BLaER1 (cell line): ENCODE results near the gene CFAP300.

Experiments used
- H3K27ac ChIP-seq: shearing (Covaris generic); formaldehyde crosslinking; 2 replicates; pipeline ENCODE4 v1.8.1; 2022
- H3K27me3 ChIP-seq: shearing (Covaris generic); formaldehyde crosslinking; 2 replicates; pipeline ENCODE4 v1.8.1; 2022
- H3K36me3 ChIP-seq: shearing (Covaris generic); formaldehyde crosslinking; 2 replicates; pipeline ENCODE4 v1.8.1; 2022
- H3K4me1 ChIP-seq: shearing (Covaris generic); formaldehyde crosslinking; 2 replicates; pipeline ENCODE4 v1.8.1; 2022
- H3K4me2 ChIP-seq: shearing (Covaris generic); formaldehyde crosslinking; 2 replicates; pipeline ENCODE4 v1.8.1; 2022
- H3K4me3 ChIP-seq: shearing (Covaris generic); formaldehyde crosslinking; 2 replicates; pipeline ENCODE4 v1.8.1; 2022
- H3K9ac ChIP-seq: shearing (Covaris generic); formaldehyde crosslinking; 2 replicates; pipeline ENCODE4 v1.8.1; 2022
- H3K9me3 ChIP-seq: shearing (Covaris generic); formaldehyde crosslinking; 2 replicates; pipeline ENCODE4 v1.8.1; 2022
- H4K20me1 ChIP-seq: shearing (Covaris generic); formaldehyde crosslinking; 2 replicates; pipeline ENCODE4 v1.8.1; 2022
- Cebpa-rat ChIP-seq: shearing (Covaris generic); IDR thresholded peaks from 2 replicates; pipeline ENCODE4 v1.8.1; 2022

The CFAP300 gene

GRCh38 chr11:102047305-102047924 is at the start of gene CFAP300:
TSS of gene CFAP300 (plus strand) at chr11:102047437. CDS start at chr11:102047471, 34 bp downstream.
- H3K4me2 ChIP-seq = no peak within 1 kb of the TSS
- H3K9me3 ChIP-seq = 0 out of 2 replicates have a peak, but pooled peaks cover 5% of the 10 kb centered on the region
- no peaks in the 10 kb centered on the region for H3K4me1 ChIP-seq
- TF ChIP-seq Cebpa-rat = no peak
- H3K9ac ChIP-seq = no peak within 1 kb of the TSS
- no peaks in the 10 kb centered on the region for H4K20me1 ChIP-seq
- H3K27ac ChIP-seq = no peak within 1 kb of the TSS
- no peaks in the 10 kb centered on the region for H3K36me3 ChIP-seq
- H3K27me3 ChIP-seq = no peaks in the 10 kb centered on the region
- H3K4me3 ChIP-seq = no peak within 1 kb of the TSS

DNA sequence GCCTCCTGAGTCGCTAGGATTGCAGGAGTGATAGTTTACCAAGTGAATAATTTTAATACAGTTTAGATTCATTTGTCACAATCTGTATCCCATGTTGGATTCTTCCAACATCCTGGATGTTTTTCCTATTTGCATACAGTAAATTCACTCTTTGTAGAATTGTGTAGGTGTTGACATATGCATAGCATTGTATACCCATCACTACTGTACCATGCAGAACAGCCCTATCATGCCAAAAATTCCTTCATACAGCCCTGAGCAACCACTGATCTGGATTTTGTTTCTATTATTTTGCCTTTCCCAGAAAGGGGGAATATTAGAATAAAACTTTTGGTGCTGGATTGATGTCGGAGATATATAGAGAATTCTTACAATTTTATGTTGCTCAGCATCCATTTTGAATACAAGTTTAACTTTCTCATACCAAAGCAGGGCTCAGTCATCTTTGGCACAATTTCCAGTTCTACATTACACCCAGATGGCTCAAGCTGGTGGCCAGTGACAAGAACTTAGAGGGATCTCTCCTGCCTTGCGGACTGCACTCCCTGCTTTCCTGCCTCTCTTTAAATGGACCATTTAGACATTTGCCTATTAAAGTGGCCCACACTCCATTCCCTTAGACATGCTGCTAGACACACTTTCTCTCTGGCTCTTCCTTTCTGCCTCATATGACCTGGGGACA is 45.4 kb upstream of the CFAP300 start:
- no peak overlapping the region for H3K4me3 ChIP-seq
- H3K27ac ChIP-seq = no peak overlapping the region
- TF ChIP-seq Cebpa-rat = no peak

GRCh38 chr11:102004220-102004619 is 43.0 kb upstream of the CFAP300 start:
- no peaks in the 10 kb centered on the region for H3K9me3 ChIP-seq
- H3K27ac ChIP-seq = no peak overlapping the region
- H3K4me2 ChIP-seq = no peak overlapping the region
- H3K4me3 ChIP-seq = no peak overlapping the region
- H3K4me1 ChIP-seq = no peaks in the 10 kb centered on the region
- H3K36me3 ChIP-seq = no peaks in the 10 kb centered on the region
- TF ChIP-seq Cebpa-rat = no peak
- no peaks in the 10 kb centered on the region for H4K20me1 ChIP-seq
- H3K9ac ChIP-seq = no peak overlapping the region
- no peaks in the 10 kb centered on the region for H3K27me3 ChIP-seq

More for the DNA sequence above, 45.4 kb upstream of the CFAP300 start:
- Histone ChIP-seq H3K9me3 (no peaks in the 10 kb centered on the region), H3K36me3 (no peaks in the 10 kb centered on the region), H3K4me1 (no peaks in the 10 kb centered on the region), H3K27me3 (no peaks in the 10 kb centered on the region), H3K9ac (no peak overlapping the region), H4K20me1 (no peaks in the 10 kb centered on the region), H3K4me2 (no peak overlapping the region)

DNA sequence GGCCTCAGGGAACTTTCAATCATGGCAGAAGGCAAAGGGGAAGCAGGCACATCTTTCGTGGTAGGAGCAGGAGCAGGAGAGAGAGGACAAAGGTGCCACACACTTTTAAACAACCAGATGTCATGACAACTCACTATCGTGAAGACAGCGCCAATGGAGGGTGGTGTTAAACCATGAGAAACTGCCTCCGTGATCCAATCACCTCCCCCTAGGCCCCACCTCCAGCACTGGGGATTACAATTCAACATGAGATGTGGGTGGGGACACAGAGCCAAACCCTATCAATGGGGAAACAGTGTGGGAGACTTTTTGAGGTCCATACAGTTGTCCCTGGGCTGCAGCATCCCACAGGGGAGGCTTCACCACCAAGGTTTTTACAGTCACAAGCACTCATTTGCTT is 41.9 kb upstream of the CFAP300 start:
- no peak overlapping the region for H3K4me3 ChIP-seq
- no peak overlapping the region for H3K4me2 ChIP-seq
- H4K20me1 ChIP-seq = no peaks in the 10 kb centered on the region
- no peaks in the 10 kb centered on the region for H3K36me3 ChIP-seq
- H3K27me3 ChIP-seq = no peaks in the 10 kb centered on the region
- H3K4me1 ChIP-seq = no peaks in the 10 kb centered on the region
- TF ChIP-seq Cebpa-rat = no peak
- no peak overlapping the region for H3K27ac ChIP-seq
- no peak overlapping the region for H3K9ac ChIP-seq
- H3K9me3 ChIP-seq = no peaks in the 10 kb centered on the region

DNA sequence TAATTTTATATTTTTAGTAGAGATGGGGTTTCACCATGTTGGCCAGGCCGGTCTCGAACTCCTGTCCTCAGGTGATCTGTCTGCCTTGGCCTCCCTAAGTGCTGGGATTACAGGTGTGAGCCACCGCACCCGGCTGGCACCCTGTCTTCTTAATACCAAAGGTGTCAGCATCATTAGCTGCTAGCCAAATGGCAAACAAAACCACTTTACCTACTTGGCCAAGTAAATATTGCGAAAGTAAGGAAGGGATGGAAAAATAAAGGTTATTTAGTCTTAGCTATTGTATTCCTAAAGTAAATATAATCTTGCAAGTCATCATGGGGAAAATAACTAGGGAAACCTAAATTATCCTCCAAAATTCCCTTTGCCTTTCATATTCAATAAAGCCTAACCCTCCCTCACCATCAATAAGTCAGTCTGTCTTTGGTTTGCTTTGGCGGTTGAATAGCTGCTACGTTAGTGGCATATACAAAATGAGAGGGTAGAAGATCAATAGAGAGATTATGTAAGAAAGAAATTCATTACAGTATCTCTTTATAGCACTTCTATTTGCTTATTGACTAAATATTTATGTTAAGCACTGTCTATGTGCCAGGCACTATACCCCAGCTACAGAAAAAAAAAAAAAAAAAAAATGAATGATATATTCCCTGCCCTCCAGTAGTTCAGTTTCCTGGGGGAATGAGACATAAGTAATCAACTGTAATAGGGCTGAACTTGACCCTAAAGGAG is 40.2 kb upstream of the CFAP300 start:
- H4K20me1 ChIP-seq = no peaks in the 10 kb centered on the region
- no peaks in the 10 kb centered on the region for H3K9me3 ChIP-seq
- no peaks in the 10 kb centered on the region for H3K4me1 ChIP-seq
- H3K27ac ChIP-seq = no peak overlapping the region
- H3K4me3 ChIP-seq = no peak overlapping the region
- no peak overlapping the region for H3K9ac ChIP-seq
- no peaks in the 10 kb centered on the region for H3K27me3 ChIP-seq
- TF ChIP-seq Cebpa-rat = no peak
- no peaks in the 10 kb centered on the region for H3K36me3 ChIP-seq
- no peak overlapping the region for H3K4me2 ChIP-seq

GRCh38 chr11:102007567-102008437 is 39.4 kb upstream of the CFAP300 start:
- no peaks in the 10 kb centered on the region for H3K36me3 ChIP-seq
- TF ChIP-seq Cebpa-rat = no peak

GRCh38 chr11:102010776-102011494 is 36.3 kb upstream of the CFAP300 start:
- no peaks in the 10 kb centered on the region for H3K27me3 ChIP-seq
- H3K27ac ChIP-seq = no peak overlapping the region
- no peak overlapping the region for H3K4me3 ChIP-seq
- H3K9ac ChIP-seq = no peak overlapping the region
- TF ChIP-seq Cebpa-rat = no peak
- H3K4me2 ChIP-seq = no peak overlapping the region
- no peaks in the 10 kb centered on the region for H4K20me1 ChIP-seq
- no peaks in the 10 kb centered on the region for H3K9me3 ChIP-seq
- H3K36me3 ChIP-seq = no peaks in the 10 kb centered on the region
- no peaks in the 10 kb centered on the region for H3K4me1 ChIP-seq

More at GRCh38 chr11:102007567-102008437, 39.4 kb upstream of the CFAP300 start:
- no peaks in the 10 kb centered on the region for H3K9me3 ChIP-seq
- no peak overlapping the region for H3K4me2 ChIP-seq
- H3K27me3 ChIP-seq = no peaks in the 10 kb centered on the region
- no peaks in the 10 kb centered on the region for H4K20me1 ChIP-seq
- no peak overlapping the region for H3K4me3 ChIP-seq
- H3K9ac ChIP-seq = no peak overlapping the region
- no peak overlapping the region for H3K27ac ChIP-seq
- H3K4me1 ChIP-seq = no peaks in the 10 kb centered on the region

DNA sequence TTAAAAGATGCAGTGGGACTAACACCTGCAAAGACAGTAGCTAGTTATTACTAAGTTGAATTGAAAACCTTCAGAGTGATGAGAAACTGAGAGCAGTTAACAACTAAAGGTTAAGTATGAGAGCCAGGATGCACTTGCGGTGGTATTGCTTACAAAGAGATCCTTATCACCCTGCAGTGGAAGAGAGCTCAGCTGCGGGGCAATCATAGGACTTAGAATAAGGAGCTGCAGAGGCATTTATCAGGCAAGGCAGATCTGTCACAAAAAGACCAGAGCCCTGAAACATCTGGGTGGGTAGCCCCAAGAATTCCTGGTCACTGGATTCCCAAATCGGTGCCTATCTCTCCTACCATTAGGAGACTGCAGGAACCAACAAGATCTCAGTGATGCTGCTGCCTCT is 34.3 kb upstream of the CFAP300 start:
- no peaks in the 10 kb centered on the region for H3K4me1 ChIP-seq
- no peak overlapping the region for H3K9ac ChIP-seq
- no peaks in the 10 kb centered on the region for H3K9me3 ChIP-seq
- no peak overlapping the region for H3K27ac ChIP-seq
- no peaks in the 10 kb centered on the region for H3K36me3 ChIP-seq
- no peak for TF ChIP-seq Cebpa-rat
- H3K4me2 ChIP-seq = no peak overlapping the region
- no peaks in the 10 kb centered on the region for H4K20me1 ChIP-seq
- no peaks in the 10 kb centered on the region for H3K27me3 ChIP-seq
- H3K4me3 ChIP-seq = no peak overlapping the region

- H3K27ac ChIP-seq = no peak overlapping the region
- no peak overlapping the region for H3K4me2 ChIP-seq
- no peaks in the 10 kb centered on the region for H3K27me3 ChIP-seq
- H3K9ac ChIP-seq = no peak overlapping the region
- no peak for TF ChIP-seq Cebpa-rat
- no peaks in the 10 kb centered on the region for H3K9me3 ChIP-seq
- no peak overlapping the region for H3K4me3 ChIP-seq
- H3K36me3 ChIP-seq = no peaks in the 10 kb centered on the region
- H3K4me1 ChIP-seq = no peaks in the 10 kb centered on the region
- no peaks in the 10 kb centered on the region for H4K20me1 ChIP-seq
Observed at GRCh38 chr11:102014756-102015155, 32.5 kb upstream of the CFAP300 start.
